IPS-18c (cell line): Measurements from ENCODE around the gene GNG8.

ENCODE experiments used
- H3K4me3 ChIP-seq: 2 replicates; pipeline ENCODE4 v1.7.0; 2013; ENCODE audit warnings: low read depth, mild to moderate bottlenecking, low read length, moderate library complexity; ENCODE audit not compliant: insufficient read depth
- H3K9me3 ChIP-seq: one replicate; pipeline ENCODE4 v1.6.1; 2013; ENCODE audit warnings: mild to moderate bottlenecking, low read length, moderate library complexity; ENCODE audit not compliant: control insufficient read depth, insufficient read depth

Gene GNG8

GRCh38 chr19:46598372-46598917 lies 37.6 kb downstream of the GNG8 start:
- H3K4me3 ChIP-seq: no peak overlapping the region
- no peaks in the 10 kb centered on the region for H3K9me3 ChIP-seq

- no peaks in the 10 kb centered on the region for H3K9me3 ChIP-seq
Observed at GRCh38 chr19:46596008-46596407, 40.0 kb downstream of the GNG8 start.

GRCh38 chr19:46591870-46592269 lies 44.1 kb downstream of the GNG8 start:
- Histone ChIP-seq H3K9me3 (no peaks in the 10 kb centered on the region), H3K4me3 (no peak overlapping the region)

More at GRCh38 chr19:46596008-46596407, 40.0 kb downstream of the GNG8 start:
- no peak overlapping the region for H3K4me3 ChIP-seq

- no peaks in the 10 kb centered on the region for H3K9me3 ChIP-seq
- no peak overlapping the region for H3K4me3 ChIP-seq
Observed at GRCh38 chr19:46591254-46591653, 44.7 kb downstream of the GNG8 start.

GRCh38 chr19:46587861-46588260 lies 48.1 kb downstream of the GNG8 start:
- Histone ChIP-seq H3K4me3 (no peak overlapping the region), H3K9me3 (no peaks in the 10 kb centered on the region)

- Histone ChIP-seq H3K4me3 (no peak overlapping the region), H3K9me3 (no peaks in the 10 kb centered on the region)
Observed at GRCh38 chr19:46586294-46586693, 49.7 kb downstream of the GNG8 start.

- Histone ChIP-seq H3K4me3 (no peak overlapping the region), H3K9me3 (no peaks in the 10 kb centered on the region)
Observed at GRCh38 chr19:46585539-46585938, 50.5 kb downstream of the GNG8 start.
